ENCODE results near the gene RPS19. TPM values are rescaled to one million over a fixed set of nuclear protein-coding genes. Genes with fewer than 3 reads are reported as not detected.

The RPS19 gene
- total RNA-seq, 1 donor from 2014 or later, result 1,837 TPM

DNA sequence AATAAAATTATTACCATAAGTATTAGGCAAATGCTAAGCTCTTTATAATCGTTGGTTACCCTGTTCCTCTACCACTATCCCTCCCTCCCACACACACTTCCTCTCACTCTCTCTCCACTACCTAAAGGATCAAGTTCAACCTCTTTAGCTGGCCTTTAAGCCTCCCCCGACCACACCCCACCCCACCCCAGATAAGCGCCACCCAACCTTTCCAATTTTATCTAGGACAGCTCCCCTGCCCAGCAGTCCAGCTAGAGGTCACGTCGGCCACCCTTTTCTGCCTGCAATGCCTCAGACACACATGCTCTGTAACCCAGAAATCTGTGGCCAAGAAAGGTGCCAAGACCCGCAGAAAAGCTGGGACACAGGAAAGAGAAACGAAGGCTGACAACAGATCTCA is 16.7 kb upstream of the RPS19 start:
- no peaks in the 10 kb centered on the region for H3K9me3 Mint-ChIP-seq (ENCODE audit: unreplicated experiment)
- no peaks in the 10 kb centered on the region for H3K4me1 Mint-ChIP-seq (ENCODE audit: unreplicated experiment)
- no peak for DNase-seq (ENCODE audit: extremely low spot score, unreplicated experiment)
- TF ChIP-seq, protein P1, sequence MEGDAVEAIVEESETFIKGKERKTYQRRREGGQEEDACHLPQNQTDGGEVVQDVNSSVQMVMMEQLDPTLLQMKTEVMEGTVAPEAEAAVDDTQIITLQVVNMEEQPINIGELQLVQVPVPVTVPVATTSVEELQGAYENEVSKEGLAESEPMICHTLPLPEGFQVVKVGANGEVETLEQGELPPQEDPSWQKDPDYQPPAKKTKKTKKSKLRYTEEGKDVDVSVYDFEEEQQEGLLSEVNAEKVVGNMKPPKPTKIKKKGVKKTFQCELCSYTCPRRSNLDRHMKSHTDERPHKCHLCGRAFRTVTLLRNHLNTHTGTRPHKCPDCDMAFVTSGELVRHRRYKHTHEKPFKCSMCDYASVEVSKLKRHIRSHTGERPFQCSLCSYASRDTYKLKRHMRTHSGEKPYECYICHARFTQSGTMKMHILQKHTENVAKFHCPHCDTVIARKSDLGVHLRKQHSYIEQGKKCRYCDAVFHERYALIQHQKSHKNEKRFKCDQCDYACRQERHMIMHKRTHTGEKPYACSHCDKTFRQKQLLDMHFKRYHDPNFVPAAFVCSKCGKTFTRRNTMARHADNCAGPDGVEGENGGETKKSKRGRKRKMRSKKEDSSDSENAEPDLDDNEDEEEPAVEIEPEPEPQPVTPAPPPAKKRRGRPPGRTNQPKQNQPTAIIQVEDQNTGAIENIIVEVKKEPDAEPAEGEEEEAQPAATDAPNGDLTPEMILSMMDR (IDR thresholded peaks at IDR 0.05), result no peak
- no peak overlapping the region for H3K4me3 Mint-ChIP-seq (ENCODE audit: unreplicated experiment)
- no peaks in the 10 kb centered on the region for H3K36me3 Mint-ChIP-seq (ENCODE audit: unreplicated experiment)
- H3K27ac Mint-ChIP-seq (ENCODE audit: unreplicated experiment), result no peak overlapping the region
- peaks cover 22% of the 10 kb centered on the region for H3K27me3 Mint-ChIP-seq (ENCODE audit: unreplicated experiment)

DNA sequence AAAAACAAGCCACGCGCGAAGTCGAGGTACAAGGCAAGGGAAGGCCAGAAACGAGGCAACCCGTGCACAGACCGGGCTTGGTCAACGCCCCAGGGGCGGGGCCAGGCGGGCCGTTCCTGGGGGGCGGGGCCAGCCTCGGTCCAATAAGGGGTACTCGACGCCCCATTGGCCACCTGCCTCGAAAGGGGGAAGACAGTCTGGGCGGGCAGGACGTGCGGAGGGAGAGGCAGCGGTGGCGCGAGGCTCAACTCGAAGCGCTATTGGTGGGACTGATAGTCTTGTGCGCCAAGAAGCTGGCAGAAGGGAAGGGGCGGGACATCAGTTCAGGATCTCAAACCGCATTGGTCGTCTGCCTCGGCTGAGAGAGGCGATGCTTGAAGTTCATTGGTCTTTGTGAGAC is 15.5 kb upstream of the RPS19 start, which contains the start of gene LYPD4:
LYPD4 (minus strand) TSS at position 83 of the 400 bp plus-strand sequence. CDS start 5,398 bp downstream, outside the sequence.
- no peak for DNase-seq (ENCODE audit: extremely low spot score, unreplicated experiment)
- Mint-ChIP-seq H3K27me3 (ENCODE audit: unreplicated experiment) (peaks cover 17% of the 10 kb centered on the region), H3K36me3 (ENCODE audit: unreplicated experiment) (no peaks in the 10 kb centered on the region), H3K9me3 (ENCODE audit: unreplicated experiment) (no peaks in the 10 kb centered on the region), H3K27ac (ENCODE audit: unreplicated experiment) (no peak within 1 kb of the TSS), H3K4me1 (ENCODE audit: unreplicated experiment) (no peaks in the 10 kb centered on the region), H3K4me3 (ENCODE audit: unreplicated experiment) (no peak within 1 kb of the TSS)
- TF ChIP-seq, protein P1 (IDR thresholded peaks at IDR 0.05), result no peak

DNA sequence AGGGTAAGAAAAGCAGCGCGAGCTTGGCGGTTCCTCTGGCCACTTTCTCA is 15.2 kb upstream of the RPS19 start, which contains the start of gene DMRTC2:
DMRTC2 (plus strand) TSS at position 42 of the 50 bp plus-strand sequence. CDS start 2,387 bp downstream, outside the sequence.
- DNase-seq (ENCODE audit: extremely low spot score, unreplicated experiment), result no peak
- Mint-ChIP-seq H3K27ac (ENCODE audit: unreplicated experiment) (no peak within 1 kb of the TSS), H3K4me1 (ENCODE audit: unreplicated experiment) (no peaks in the 10 kb centered on the region), H3K36me3 (ENCODE audit: unreplicated experiment) (no peaks in the 10 kb centered on the region), H3K27me3 (ENCODE audit: unreplicated experiment) (peaks cover 18% of the 10 kb centered on the region), H3K4me3 (ENCODE audit: unreplicated experiment) (no peak within 1 kb of the TSS), H3K9me3 (ENCODE audit: unreplicated experiment) (no peaks in the 10 kb centered on the region)
- TF ChIP-seq, protein P1 (IDR thresholded peaks at IDR 0.05), result no peak

DNA sequence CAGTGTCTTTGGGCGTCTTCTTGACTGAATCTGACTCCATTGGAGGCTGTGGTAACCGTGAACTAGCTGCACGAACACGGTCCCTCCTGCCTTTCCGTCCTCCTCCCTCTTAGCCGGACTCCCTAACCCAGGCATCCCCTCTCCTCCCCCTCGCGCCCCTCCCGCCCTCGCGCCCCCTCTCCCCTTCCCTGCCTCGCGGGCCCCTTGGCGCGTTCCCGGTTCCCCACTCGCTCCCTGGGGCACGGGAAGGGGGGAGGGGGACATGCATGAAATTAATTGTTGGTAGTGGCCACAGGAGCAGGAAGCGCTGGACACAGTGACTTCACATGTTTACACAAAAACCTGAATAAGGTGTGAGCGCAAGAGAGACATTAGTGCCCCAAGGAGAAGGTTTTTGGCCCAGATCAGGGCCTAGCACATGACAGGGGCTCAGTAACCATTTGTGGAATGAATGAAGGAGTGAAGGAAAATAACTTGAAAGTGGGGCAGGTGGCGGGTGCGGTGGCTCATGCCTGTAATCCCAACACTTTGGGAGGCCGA is 14.9 kb upstream of the RPS19 start:
- no peaks in the 10 kb centered on the region for H3K4me1 Mint-ChIP-seq (ENCODE audit: unreplicated experiment)
- no peaks in the 10 kb centered on the region for H3K36me3 Mint-ChIP-seq (ENCODE audit: unreplicated experiment)
- TF ChIP-seq, protein P1 (IDR thresholded peaks at IDR 0.05), result no peak
- H3K9me3 Mint-ChIP-seq (ENCODE audit: unreplicated experiment), result no peaks in the 10 kb centered on the region
- H3K27ac Mint-ChIP-seq (ENCODE audit: unreplicated experiment), result no peak overlapping the region
- DNase-seq (ENCODE audit: extremely low spot score, unreplicated experiment), result no peak
- H3K27me3 Mint-ChIP-seq (ENCODE audit: unreplicated experiment), result peaks cover 18% of the 10 kb centered on the region
- no peak overlapping the region for H3K4me3 Mint-ChIP-seq (ENCODE audit: unreplicated experiment)

DNA sequence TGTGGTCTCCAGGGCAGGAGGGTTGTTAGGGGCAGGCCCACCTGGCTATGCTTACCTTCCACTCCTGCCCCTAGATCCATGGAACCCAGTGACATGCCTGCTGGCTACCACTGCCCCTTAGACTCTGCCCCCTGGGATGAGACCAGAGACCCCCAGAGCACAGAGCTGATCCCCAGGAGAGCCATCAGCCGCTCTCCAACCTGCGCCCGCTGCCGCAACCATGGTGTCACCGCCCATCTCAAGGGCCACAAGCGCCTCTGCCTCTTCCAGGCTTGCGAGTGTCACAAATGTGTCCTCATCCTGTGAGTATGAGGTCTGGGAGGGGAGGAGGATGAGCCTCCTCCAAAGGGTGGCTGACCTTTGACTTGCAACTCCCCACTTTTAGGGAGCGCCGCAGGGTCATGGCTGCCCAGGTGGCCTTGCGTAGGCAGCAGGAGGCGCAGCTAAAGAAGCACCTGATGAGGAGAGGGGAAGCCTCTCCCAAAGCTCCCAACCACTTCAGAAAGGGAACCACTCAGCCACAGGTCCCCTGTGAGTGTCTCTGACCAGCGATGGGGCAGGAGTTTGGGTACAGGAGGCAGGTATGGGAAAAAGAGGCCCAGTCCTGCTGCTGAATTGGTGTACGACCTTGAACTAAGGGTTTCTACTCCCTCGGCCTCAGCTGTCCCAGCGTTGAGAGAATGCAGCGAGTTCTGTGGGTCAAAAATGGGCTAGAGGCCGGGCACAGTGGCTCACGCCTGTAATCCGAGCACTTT is 12.5 kb upstream of the RPS19 start:
- DNase-seq (ENCODE audit: extremely low spot score, unreplicated experiment), result no peak
- Mint-ChIP-seq H3K27me3 (ENCODE audit: unreplicated experiment) (peaks cover 34% of the 10 kb centered on the region), H3K4me1 (ENCODE audit: unreplicated experiment) (no peaks in the 10 kb centered on the region), H3K4me3 (ENCODE audit: unreplicated experiment) (no peak overlapping the region), H3K36me3 (ENCODE audit: unreplicated experiment) (no peaks in the 10 kb centered on the region), H3K9me3 (ENCODE audit: unreplicated experiment) (no peaks in the 10 kb centered on the region), H3K27ac (ENCODE audit: unreplicated experiment) (no peak overlapping the region)
- TF ChIP-seq, protein P1 (IDR thresholded peaks at IDR 0.05), result no peak
